CD4-positive, alpha-beta T cell treated with Interleukin-17A for 1 hour (primary cell): ENCODE measurements around the gene PSMB1.

ENCODE experiments used
- DNase-seq: peaks from one replicate; pipeline ENCODE4 v3.0.0-alpha.2; 2020

PSMB1 gene

GRCh38 chr6:170552765-170553533 is at the start of gene PSMB1:
PSMB1 (minus strand) TSS chr6:170553307; CDS start chr6:170553242, 65 bp downstream.
- peak; percentile 88 for DNase-seq

- no peak for DNase-seq
These were observed 44.2 kb upstream of the PSMB1 start for GRCh38 chr6:170597278-170597677.

GRCh38 chr6:170596426-170596825 is 43.3 kb upstream of the PSMB1 start:
- no peak for DNase-seq

- no peak for DNase-seq
These were observed 37.6 kb upstream of the PSMB1 start for GRCh38 chr6:170590725-170591124.

- no peak for DNase-seq
These were observed 31.9 kb upstream of the PSMB1 start for GRCh38 chr6:170584954-170585498.

- peak; percentile 91 for DNase-seq
These were observed 31.3 kb upstream of the PSMB1 start, which contains the start of gene PDCD2 for GRCh38 chr6:170584181-170584953. PDCD2 (minus strand) TSS chr6:170584637; CDS start chr6:170584581, 56 bp downstream.

GRCh38 chr6:170583756-170584180 is 30.7 kb upstream of the PSMB1 start:
- DNase-seq: no peak

- no peak for DNase-seq
These were observed 25.8 kb upstream of the PSMB1 start for GRCh38 chr6:170578909-170579308.

- DNase-seq: no peak
These were observed 22.1 kb upstream of the PSMB1 start for GRCh38 chr6:170575250-170575649.

- no peak for DNase-seq
These were observed 19.8 kb upstream of the PSMB1 start for GRCh38 chr6:170572704-170573466.

- no peak for DNase-seq
These were observed 11.9 kb upstream of the PSMB1 start for GRCh38 chr6:170564936-170565530.

- DNase-seq: no peak
These were observed 8.4 kb upstream of the PSMB1 start for GRCh38 chr6:170561555-170561954.

- DNase-seq: no peak
These were observed 2.2 kb upstream of the PSMB1 start for GRCh38 chr6:170555305-170555704.

GRCh38 chr6:170554796-170555137 is 1.7 kb upstream of the PSMB1 start:
- no peak for DNase-seq

GRCh38 chr6:170554013-170554795 is 1.1 kb upstream of the PSMB1 start, which contains the start of gene TBP:
TBP (plus strand) TSS chr6:170554369; CDS start chr6:170557030, 2,661 bp downstream.
- DNase-seq: peak; percentile 99

- no peak for DNase-seq
These were observed 466 bp upstream of the PSMB1 start for GRCh38 chr6:170553534-170554012.

GRCh38 chr6:170545405-170545804 is 7.7 kb downstream of the PSMB1 start:
- DNase-seq: no peak

GRCh38 chr6:170542031-170542719 is 10.9 kb downstream of the PSMB1 start:
- DNase-seq: no peak

GRCh38 chr6:170537329-170537728 is 15.8 kb downstream of the PSMB1 start:
- DNase-seq: no peak

GRCh38 chr6:170536671-170537070 is 16.4 kb downstream of the PSMB1 start:
- no peak for DNase-seq

- DNase-seq: no peak
These were observed 18.1 kb downstream of the PSMB1 start for GRCh38 chr6:170535004-170535403.
